Glutamatergic neuron (in vitro differentiated cells): ENCODE results near the gene GRM3. TPM values are rescaled to one million over a fixed set of nuclear protein-coding genes. Genes with fewer than 3 reads are reported as not detected.

Experiments used
- DNase-seq: peaks from one replicate; pipeline ENCODE4 v3.0.0; 2022
- H3K27ac Mint-ChIP-seq: one replicate; pipeline ENCODE4 v1.8.0; 2020; ENCODE audit warnings: mild to moderate bottlenecking, mixed read lengths, inconsistent platforms; ENCODE audit not compliant: unreplicated experiment
- H3K27me3 Mint-ChIP-seq: one replicate; pipeline ENCODE4 v1.8.0; 2020; ENCODE audit warnings: mild to moderate bottlenecking, moderate library complexity, mixed read lengths, inconsistent platforms; ENCODE audit not compliant: unreplicated experiment
- H3K36me3 Mint-ChIP-seq: one replicate; pipeline ENCODE4 v1.8.0; 2020; ENCODE audit warnings: mild to moderate bottlenecking, mixed read lengths, inconsistent platforms; ENCODE audit not compliant: unreplicated experiment
- H3K4me1 Mint-ChIP-seq: one replicate; pipeline ENCODE4 v1.8.0; 2020; ENCODE audit warnings: mild to moderate bottlenecking, low read depth, mixed read lengths, inconsistent platforms; ENCODE audit not compliant: unreplicated experiment
- H3K4me3 Mint-ChIP-seq: one replicate; pipeline ENCODE4 v1.8.0; 2020; ENCODE audit warnings: mild to moderate bottlenecking, mixed read lengths, inconsistent platforms; ENCODE audit not compliant: unreplicated experiment
- H3K9me3 Mint-ChIP-seq: one replicate; pipeline ENCODE4 v1.8.0; 2020; ENCODE audit warnings: mild to moderate bottlenecking, moderate library complexity, mixed read lengths, inconsistent platforms; ENCODE audit not compliant: unreplicated experiment
- CTCF ChIP-seq: fragments of 200-600 bp; sonication (generic); IDR thresholded peaks from one replicate; pipeline ENCODE4 v1.5.0; 2021; ENCODE audit not compliant: partially characterized antibody, unreplicated experiment
- total RNA-seq: library from RNA; stranded (reverse); fragmentation: NEBNext Ultra II Directional; extraction: Animal tissue kit (Norgen Biotek cat#: 25700); gene quantifications from one replicate; pipeline ENCODE4 v1.2.1, GENCODE V29; 2021; ENCODE audit not compliant: unreplicated experiment

The GRM3 gene
- total RNA-seq, 1 donor from 2014 or later: not detected

- TF ChIP-seq CTCF: no peak
- DNase-seq: no peak
- no peak overlapping the region for H3K27ac Mint-ChIP-seq
- H3K9me3 Mint-ChIP-seq: no peaks in the 10 kb centered on the region
- H3K4me1 Mint-ChIP-seq: no peaks in the 10 kb centered on the region
- no peaks in the 10 kb centered on the region for H3K36me3 Mint-ChIP-seq
- H3K27me3 Mint-ChIP-seq: no peaks in the 10 kb centered on the region
- no peak overlapping the region for H3K4me3 Mint-ChIP-seq
Observed at GRCh38 chr7:86765931-86766330, 122.2 kb downstream of the GRM3 start.

- Mint-ChIP-seq H3K27me3 (no peaks in the 10 kb centered on the region), H3K27ac (no peak overlapping the region), H3K9me3 (no peaks in the 10 kb centered on the region), H3K36me3 (no peaks in the 10 kb centered on the region), H3K4me1 (no peaks in the 10 kb centered on the region), H3K4me3 (no peak overlapping the region)
- TF ChIP-seq CTCF: no peak
- DNase-seq: no peak
Observed at GRCh38 chr7:86768394-86768793, 124.7 kb downstream of the GRM3 start.

GRCh38 chr7:86768967-86769760, 125.5 kb downstream of the GRM3 start:
- Mint-ChIP-seq H3K27ac (no peak overlapping the region), H3K9me3 (no peaks in the 10 kb centered on the region), H3K27me3 (no peaks in the 10 kb centered on the region), H3K36me3 (no peaks in the 10 kb centered on the region), H3K4me1 (no peaks in the 10 kb centered on the region), H3K4me3 (no peak overlapping the region)
- no peak for DNase-seq
- TF ChIP-seq CTCF: no peak

- Mint-ChIP-seq H3K36me3 (no peaks in the 10 kb centered on the region), H3K4me3 (no peak overlapping the region)
Observed at GRCh38 chr7:86773309-86773708, 129.6 kb downstream of the GRM3 start.

More at GRCh38 chr7:86773309-86773708, 129.6 kb downstream of the GRM3 start:
- no peaks in the 10 kb centered on the region for H3K9me3 Mint-ChIP-seq
- no peaks in the 10 kb centered on the region for H3K27me3 Mint-ChIP-seq
- DNase-seq: no peak
- H3K4me1 Mint-ChIP-seq: no peaks in the 10 kb centered on the region
- no peak for TF ChIP-seq CTCF
- no peak overlapping the region for H3K27ac Mint-ChIP-seq
